ENCODE results near the gene PMVK.

- TF ChIP-seq CTCF (IDR thresholded peaks at IDR 0.05; ENCODE audit: borderline replicate concordance, extremely low read depth, low read length, poor library complexity, severe bottlenecking) (no peak), EZH2 (IDR thresholded peaks at IDR 0.05; ENCODE audit: borderline replicate concordance, low read depth, low read length, severe bottlenecking) (no peak)
Observed at GRCh38 chr1:154954541-154954940, 18.0 kb upstream of the PMVK start.
